Choroid plexus epithelial cell (primary cell): Measurements from ENCODE around the gene SCUBE1.

ENCODE experiments used
- DNase-seq: peaks from one replicate; pipeline ENCODE4 v3.0.0-alpha.2; 2010; ENCODE audit warnings: low read depth
- H3K4me3 ChIP-seq: 2 replicates; pipeline ENCODE4 v1.5.1; 2011; ENCODE audit warnings: low read depth, mild to moderate bottlenecking, control low read depth, low read length, moderate library complexity
- TF ChIP-seq, protein P1 (sequence below): conservative IDR thresholded peaks from 2 replicates; pipeline ENCODE4 v1.5.1; 2011; ENCODE audit warnings: low read depth, mild to moderate bottlenecking, control low read depth, inconsistent platforms, low read length, moderate library complexity

SCUBE1 gene

DNA sequence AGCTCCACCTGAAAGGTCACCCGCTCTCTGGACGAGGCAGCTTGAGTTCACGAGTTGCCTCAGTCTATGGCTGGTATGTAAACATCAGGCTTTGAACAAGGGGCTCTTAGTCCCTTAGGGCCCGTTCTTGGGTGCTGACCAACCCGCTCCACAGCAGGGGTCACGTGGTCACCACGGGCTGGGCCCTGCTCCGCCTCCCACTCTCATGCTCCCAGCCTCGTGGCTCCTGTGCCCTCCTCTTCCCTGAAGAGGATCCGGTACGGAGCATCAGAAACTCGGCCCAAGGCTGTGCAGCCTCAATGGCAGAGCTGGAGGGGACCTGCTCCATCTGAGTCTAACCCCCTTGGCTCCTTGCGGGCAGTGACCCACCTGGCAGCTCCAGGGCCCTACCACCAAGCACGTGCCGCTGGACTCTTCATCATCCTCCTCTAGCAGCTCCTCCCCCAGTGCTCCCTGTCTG is 102.0 kb downstream of the SCUBE1 start:
- no peak overlapping the region for H3K4me3 ChIP-seq
- TF ChIP-seq, protein P1, sequence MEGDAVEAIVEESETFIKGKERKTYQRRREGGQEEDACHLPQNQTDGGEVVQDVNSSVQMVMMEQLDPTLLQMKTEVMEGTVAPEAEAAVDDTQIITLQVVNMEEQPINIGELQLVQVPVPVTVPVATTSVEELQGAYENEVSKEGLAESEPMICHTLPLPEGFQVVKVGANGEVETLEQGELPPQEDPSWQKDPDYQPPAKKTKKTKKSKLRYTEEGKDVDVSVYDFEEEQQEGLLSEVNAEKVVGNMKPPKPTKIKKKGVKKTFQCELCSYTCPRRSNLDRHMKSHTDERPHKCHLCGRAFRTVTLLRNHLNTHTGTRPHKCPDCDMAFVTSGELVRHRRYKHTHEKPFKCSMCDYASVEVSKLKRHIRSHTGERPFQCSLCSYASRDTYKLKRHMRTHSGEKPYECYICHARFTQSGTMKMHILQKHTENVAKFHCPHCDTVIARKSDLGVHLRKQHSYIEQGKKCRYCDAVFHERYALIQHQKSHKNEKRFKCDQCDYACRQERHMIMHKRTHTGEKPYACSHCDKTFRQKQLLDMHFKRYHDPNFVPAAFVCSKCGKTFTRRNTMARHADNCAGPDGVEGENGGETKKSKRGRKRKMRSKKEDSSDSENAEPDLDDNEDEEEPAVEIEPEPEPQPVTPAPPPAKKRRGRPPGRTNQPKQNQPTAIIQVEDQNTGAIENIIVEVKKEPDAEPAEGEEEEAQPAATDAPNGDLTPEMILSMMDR: no peak
- DNase-seq: no peak

DNA sequence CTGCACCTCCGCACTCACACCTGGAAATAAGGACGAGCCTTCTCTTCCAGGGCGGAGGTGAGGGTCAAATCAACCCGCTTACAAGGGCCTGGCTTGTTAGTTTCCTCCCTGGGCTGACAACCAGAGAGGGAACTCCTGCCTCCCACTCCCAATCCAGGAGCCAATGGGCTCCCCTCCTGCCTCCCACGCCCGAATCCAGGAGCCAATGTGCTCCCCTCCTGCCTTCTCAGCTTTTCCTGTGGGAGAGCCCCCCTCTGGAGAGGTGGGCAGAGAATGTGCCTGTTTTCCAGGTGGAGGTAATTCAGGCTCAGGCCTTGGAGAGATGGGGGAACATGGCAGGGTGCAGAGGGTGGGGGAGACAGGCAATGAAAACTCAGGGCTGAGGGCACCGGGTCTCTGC is 102.6 kb downstream of the SCUBE1 start:
- no peak for DNase-seq
- TF ChIP-seq, protein P1: no peak
- no peak overlapping the region for H3K4me3 ChIP-seq

DNA sequence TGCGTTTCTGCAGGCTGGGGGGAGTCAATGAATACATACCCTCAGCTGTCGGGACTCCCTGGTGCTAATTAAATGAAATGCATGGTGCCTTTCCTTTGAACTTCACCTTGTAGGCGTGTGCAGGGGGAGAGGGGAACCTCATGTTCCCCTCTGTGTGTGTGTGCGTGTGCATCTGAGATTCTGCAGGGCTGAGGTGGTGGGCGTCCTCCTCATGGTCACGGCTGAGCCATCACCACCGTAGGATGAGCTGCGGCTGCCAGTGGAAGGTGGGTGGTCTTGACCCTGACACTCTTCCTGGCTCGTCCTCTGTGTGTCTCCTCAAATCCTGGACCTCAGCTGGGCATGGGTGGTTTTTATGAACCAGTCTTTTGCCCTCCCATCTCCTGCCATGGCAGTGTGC is 103.2 kb downstream of the SCUBE1 start:
- no peak overlapping the region for H3K4me3 ChIP-seq
- TF ChIP-seq, protein P1: no peak
- no peak for DNase-seq

DNA sequence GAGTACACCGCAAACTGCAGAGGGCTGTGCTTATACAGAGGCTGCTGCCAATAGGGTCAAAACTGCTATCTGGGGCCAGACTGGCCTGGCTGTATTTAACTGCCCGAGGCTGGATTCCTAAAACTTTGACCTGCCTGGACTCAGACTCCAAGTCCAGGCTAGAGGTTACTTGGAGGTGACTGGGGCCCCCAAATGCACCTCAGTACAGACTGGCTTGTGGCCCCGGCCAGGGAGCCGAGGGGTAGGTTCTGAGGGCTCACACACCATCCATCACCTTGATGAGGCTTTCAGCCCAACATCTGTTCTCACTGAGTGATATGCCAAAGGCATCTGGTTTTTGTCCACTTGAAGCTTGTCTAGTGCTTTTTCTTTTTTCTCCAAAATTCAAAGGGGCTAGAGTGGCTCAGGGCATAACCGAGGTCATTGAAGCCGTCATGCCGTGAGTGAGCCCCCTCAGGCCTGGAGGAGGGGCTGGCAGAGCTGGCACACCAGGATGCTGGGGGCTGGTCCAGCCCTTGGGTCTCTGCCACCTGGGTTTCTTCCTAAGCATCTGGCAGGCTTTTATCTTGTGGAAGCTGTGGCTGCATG is 103.9 kb downstream of the SCUBE1 start:
- TF ChIP-seq, protein P1: no peak
- no peak overlapping the region for H3K4me3 ChIP-seq
- DNase-seq: no peak

DNA sequence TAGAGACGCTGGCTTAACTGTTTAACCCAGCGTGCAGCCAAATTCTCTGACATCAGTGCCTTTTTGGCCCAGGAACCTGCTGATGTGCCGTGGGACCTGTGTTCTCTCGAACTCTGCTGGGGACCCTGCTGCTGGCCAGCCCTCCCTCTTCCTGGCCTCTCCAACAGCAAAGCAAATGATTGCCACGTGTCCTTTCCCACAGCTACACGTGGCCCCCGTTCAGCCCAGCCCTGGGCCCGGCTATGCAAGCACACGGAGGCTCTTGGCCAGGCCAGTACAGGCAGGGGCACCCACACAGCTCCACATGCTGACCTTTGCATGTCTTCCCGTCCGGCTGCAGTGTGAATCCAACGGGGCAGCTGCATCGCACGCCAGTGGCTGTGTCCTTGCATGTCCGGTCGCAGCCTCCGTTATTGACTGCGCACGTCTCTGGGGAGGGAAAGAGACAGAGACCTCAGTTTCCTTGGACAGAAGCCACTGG is 104.6 kb downstream of the SCUBE1 start:
- TF ChIP-seq, protein P1: no peak
- DNase-seq: no peak
- H3K4me3 ChIP-seq: no peak overlapping the region

DNA sequence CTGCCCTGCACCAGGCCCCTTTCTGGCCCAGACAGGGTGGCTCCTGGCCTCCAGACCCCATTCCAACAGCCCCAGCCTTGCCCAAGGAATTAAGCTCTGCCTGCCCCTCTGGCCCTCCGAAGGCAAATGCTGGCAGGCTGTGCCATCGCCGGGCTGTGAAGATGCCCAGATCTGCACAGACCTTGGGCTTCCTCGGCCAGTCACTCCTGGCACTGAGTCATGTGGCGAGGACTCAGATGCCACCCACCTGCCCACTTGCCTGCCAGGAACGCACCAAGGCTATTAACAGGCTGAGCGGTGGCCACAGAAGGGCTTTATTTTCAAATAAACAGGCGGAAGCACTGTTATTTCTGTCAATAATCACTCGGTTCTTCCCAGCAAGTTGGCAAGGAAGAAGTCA is 105.9 kb downstream of the SCUBE1 start:
- TF ChIP-seq, protein P1: no peak

More for the DNA sequence above, 105.9 kb downstream of the SCUBE1 start:
- no peak for DNase-seq
- H3K4me3 ChIP-seq: no peak overlapping the region
